GDM1 (cell line): ENCODE results near the gene SEPHS2.

Source experiments
- DNase-seq: peaks from one replicate; lab custom pipeline; 2025; lab: John Stamatoyannopoulos, UW

Gene SEPHS2

DNA sequence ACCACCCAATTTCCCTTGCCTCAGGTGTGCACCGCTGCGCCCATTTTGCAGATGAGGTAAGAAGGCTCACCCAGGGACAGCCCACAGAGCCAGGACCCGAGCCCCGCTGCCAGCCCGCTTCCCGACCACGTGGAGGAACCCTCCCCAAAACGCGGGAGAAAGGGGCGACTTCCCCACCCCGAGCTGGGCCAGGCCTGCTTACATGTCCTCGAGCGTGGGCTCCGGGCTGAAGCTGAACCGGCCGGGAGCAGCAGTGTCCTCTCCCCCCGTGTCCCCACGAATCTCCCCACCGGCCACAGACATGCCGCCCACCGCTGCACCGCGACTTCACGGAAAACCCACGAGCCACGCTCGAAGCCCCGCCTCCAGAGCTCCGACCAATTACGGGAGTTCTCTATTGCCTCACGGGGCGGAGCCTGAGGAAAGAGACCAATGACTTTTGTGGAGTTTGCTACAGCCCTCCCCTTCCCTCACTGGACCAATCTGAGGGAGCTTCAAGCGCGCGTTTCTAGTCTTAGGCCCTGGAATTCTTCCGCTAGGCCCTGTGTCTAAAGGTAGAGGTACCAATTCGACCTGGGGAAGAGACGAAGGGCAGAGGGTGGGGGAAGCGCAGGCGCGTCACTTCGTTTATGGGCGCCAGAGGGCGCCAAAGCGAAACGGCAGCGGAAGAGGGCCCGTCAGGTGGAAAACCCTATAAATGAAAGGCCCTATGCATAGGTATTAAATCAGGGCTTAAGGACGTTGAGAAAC lies 15.8 kb downstream of the SEPHS2 start, which contains the start of gene DCTPP1:
Gene DCTPP1 (minus strand): TSS at position 353 of the 750 bp plus-strand sequence. CDS start 50 bp downstream, at position 303.
- peak; percentile 98 for DNase-seq

DNA sequence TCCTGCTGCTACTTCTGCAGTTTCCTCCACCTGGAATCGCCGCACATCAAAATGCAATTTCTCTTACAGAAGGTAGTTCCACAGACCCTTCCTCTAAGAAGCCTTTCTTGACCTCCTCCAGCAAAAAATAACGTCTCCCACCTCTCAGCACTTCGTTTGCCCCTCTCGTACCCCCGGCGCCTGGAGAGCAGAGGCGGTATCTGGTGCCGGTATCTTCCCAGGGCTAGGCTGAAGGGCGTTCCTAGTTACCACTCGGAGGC lies 16.3 kb downstream of the SEPHS2 start:
- DNase-seq, result no peak

DNA sequence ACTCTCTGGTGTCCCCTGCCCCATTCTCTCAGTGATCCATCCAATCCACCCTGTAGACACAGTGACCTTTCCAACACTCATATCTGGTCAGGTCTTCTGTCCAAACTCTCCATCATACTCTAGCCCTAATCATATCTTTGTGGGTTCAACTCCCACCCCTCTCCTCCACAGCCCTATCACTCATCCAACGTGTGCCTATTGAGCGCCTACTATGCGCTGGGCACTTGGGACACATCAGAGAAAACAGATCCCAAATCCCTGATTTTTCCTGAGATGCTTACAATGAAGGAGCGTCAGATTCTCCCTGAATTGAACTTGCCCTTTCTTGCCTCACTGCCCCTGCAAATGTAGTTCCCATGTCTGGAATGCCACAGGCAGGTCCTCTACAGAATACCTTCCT lies 17.6 kb downstream of the SEPHS2 start:
- DNase-seq, result no peak

DNA sequence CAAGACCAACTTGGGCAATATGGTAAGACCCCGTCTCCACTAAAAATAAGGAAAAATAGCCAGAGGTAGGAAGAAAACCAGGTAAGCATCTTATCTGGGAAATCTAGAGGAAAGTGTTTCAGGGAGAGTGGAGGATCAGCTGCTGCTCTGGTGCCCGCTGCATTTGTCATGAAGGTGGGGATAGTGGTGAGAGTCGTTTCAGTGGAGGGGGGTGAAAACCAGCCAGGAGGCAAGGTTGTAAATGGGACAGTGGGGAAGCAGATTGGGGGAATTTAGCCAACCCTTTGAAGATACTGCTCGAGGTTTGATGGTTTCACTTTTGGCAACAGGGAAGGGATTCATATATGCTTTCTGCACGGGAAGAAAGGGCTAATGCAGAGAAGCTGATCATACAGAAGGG lies 24.7 kb downstream of the SEPHS2 start:
- no peak for DNase-seq

DNA sequence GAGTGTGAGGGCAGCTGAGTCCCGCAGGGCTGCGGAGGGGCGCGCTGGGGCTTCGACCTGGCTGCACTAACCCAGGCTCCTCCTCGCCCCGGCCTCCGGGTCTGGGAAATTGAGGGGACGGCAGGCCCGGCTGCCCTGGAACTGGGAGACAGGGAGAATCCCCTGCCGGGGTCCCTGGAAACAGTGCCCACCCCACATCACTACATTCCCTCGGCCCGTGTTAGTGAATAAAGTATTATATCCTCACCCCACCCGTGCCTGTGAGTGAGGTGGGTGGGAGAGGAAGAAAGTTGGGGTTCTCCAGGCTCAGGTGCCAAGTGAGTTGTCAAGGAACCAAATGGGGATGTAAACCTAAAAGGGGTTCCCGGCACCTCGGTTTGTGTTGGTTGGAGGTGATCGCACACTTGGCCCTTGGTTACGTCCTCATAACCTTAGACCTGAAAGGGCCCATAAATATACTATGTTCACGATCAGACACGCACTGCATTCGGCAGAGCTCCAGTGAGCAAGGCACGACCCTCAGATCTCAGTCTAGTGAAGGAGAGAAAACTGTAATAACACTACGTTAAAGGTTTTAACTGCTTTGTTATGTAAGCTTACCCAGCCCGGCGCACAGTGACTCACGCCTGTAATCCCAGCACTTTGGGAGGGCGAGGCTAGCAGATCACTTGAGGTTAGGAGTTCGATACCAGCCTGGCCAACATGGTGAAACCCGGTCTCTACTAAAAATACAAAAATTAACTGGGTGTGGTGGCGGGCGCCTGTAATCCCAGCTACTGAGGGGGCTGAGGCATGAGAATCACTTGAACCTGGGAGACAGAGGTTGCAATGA lies 27.1 kb downstream of the SEPHS2 start:
- no peak for DNase-seq

DNA sequence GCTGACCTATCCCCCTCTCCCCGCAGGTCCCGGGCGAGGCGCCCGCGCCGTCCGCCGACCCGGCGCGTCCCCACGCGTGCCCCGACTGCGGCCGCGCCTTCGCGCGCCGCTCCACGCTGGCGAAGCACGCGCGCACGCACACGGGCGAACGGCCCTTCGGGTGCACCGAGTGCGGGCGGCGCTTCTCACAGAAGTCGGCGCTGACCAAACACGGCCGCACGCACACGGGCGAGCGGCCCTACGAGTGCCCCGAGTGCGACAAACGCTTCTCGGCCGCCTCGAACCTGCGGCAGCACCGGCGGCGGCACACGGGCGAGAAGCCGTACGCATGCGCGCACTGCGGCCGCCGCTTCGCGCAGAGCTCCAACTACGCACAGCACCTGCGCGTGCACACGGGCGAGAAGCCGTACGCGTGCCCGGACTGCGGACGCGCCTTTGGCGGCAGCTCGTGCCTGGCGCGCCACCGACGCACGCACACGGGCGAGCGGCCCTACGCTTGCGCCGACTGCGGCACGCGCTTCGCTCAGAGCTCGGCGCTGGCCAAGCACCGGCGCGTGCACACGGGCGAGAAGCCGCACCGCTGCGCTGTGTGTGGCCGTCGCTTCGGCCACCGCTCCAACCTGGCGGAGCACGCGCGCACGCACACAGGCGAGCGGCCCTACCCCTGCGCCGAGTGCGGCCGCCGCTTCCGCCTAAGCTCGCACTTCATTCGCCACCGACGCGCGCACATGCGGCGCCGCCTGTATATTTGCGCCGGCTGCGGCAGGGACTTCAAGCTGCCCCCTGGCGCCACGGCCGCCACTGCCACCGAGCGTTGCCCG lies 27.9 kb downstream of the SEPHS2 start:
- no peak for DNase-seq

DNA sequence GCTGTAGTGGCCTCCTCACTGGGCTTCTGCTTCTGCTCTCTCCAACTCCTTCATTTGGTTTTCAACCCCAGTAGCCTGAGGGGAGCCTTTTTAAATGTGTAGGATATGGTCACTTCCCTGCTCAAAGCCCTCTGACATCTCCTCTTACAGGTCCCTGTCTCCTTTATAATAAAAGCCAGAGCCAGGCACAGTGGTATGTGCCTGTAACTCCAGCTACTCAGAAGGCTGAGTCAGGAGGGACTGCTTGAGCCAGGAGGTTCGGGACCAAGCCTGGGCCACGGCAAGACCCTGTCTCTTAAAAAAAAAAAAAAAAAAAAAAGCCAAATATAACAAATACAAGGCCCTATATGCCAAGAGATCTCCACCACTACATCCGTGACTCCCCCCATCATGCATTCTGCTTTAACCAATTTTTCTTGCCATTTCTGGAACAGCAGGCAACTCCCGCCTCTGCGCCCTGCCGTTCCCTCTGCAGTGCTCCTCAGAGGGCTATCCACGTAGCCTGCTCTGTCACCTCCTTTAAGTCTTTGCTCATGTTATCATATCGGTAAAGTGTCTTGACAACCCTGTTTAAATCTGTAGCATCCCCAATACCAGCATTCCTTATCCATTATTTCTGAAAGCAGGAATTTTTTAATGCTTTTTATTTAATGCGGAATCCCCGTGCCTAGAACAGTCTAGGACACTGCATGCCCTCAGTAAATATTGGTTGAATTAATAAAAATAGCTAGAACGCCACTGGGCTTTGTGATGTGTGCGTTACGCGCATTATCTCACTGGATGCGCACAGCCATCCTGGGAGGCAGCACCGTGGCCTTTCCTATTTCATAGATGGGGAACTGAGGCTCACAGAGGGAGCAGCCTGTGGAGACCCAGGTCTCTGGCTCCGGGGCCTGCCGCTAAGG lies 28.8 kb downstream of the SEPHS2 start:
- DNase-seq, result no peak

DNA sequence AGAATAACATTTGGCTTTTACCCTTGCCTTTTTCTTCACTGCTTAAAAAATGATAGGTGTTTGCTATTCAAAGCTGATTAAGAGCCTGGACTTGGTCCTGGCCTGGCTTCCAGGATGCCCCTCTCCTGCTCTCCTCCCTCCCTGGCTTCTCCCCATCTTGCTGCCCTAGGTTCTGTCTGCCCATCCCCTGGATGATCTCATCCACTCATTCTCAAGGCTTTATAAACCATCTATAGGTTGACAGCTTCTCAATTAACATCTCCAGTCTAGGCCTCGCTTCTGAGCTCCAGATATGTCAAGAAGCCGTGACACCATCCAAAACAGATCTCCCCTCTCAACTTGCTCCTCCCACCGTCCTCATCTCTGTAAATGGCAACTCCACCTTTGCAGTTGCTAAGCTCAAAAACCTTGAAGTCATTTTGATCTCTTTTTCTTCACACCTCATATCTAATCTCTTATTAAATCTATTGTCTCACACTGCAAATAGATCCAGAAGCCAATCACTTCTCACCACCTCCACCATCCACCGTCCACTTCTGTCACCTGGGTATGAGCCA lies 29.5 kb downstream of the SEPHS2 start:
- DNase-seq, result no peak

DNA sequence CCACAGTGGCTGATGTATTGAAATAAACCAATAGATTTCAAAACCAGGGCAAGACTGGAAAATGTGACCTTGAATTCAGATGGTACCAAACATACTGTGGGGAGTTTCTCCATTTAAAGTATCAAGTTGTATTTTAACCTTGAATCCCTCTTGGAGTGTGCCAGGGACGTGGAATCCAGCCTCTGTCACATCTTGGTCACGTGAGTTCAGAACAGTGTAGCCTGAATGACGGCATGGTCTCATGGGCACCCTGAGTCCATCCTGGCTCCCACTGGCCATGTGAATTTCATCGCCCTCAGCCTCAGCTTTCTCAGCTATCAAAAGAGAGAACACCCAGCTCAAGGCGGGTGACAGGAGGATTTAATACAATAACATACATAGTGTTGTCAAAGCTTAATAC lies 31.5 kb downstream of the SEPHS2 start:
- no peak for DNase-seq

DNA sequence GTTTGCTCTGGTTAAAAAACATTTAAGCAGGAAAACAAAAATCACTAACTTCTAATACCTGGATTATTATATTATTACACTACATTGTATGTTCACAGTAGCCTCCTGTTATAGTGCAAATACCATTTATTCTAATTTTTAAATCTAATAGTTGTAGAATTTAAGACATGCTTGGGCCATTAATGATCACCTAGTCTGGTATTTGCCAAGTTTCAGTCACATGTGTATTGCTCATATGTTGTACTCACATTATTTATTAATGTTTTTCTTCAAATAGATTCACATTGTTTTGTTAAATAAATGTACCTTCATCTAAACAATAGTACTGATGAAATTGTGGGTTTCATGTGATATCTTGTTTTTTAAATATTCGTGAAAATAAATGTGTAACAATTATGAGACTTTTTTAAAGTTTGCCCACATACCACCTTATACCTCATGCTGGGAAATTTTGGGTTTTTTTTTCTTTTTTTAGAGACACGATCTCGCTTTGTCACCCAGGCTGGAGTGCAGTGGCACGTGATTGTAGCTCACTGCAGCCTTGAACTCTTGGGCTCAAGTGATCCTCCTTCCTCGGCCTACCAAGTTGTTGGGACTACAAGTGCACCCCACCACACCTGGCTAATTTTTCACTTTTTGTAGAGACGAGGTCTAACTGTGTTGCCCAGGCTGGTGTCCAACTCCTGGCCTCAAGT lies 32.4 kb downstream of the SEPHS2 start:
- no peak for DNase-seq

DNA sequence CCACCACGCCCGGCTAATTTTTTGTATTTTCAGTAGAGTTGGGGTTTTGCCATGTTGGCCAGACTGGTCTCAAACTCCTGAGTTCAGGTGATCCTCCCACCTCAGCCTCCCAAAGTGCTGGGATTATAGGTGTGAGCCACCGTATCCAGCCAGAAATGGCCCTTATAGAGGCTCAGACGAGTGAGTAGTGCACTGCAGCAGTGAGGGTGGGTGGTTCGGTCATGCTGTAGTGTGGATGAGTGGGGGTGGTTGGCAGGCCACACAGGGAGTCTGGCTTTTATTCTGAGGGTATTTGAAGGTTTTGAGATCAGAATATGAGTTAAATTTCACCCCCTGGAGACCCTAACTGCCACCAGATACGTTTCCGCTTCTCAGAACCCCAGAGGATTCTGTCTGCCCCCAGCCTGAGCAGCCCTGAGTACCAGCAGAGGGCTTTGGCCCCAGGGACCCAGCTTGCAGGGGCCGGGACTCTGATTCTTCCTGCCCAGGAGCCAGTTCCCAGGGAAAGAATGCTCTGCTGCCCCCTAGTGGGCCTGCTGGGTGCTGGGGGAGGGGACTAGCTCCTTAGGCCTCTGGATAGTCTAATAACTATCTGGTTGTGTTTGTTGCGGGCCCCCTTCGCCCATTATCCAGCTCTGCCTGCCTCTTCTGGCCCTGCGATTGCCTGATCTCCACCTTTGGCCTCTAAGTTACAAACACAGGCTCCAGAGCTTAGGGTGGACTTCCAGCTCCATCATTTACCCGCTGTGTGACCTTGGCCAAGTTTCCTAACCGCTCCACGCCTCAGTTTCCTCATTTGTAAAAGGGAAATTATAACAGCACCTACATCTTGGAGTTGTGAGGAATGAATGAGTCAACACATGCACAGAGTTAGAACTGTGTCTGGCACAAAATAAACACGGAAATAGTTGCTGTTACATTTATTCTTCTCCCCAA lies 36.3 kb downstream of the SEPHS2 start:
- DNase-seq, result peak; percentile 77

DNA sequence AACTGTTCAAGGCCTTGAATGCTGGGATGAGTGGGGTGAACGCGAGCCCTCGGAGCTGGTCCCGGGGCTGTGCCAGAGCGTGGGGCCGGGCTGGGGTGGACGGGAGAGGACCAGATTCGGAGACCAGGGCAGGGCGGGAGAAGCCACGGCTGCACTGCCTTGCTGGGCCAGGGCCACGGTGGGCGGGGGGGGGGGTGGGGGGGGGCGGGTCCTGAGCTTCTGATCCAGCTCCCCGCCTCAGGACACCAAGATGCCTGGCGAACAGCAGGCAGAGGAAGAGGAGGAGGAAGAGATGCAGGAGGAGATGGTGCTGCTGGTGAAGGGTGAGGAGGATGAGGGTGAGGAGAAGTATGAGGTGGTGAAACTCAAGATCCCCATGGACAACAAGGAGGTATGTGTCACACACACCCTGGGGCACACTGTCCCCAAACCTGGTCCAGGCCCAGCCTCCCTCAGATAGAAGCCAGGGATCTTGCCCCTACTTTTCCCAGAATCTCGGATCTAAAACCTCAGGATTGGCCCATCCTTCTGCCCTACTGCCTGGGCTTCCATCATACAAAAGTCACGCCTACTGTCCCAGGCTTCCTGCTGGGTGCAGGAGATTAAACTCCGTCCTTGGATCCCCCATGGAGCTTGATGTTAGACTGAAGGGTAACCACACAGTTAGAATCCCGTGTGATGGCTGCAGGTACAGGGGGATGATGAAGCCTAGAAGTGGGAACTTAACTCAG lies 37.7 kb downstream of the SEPHS2 start:
- no peak for DNase-seq

DNA sequence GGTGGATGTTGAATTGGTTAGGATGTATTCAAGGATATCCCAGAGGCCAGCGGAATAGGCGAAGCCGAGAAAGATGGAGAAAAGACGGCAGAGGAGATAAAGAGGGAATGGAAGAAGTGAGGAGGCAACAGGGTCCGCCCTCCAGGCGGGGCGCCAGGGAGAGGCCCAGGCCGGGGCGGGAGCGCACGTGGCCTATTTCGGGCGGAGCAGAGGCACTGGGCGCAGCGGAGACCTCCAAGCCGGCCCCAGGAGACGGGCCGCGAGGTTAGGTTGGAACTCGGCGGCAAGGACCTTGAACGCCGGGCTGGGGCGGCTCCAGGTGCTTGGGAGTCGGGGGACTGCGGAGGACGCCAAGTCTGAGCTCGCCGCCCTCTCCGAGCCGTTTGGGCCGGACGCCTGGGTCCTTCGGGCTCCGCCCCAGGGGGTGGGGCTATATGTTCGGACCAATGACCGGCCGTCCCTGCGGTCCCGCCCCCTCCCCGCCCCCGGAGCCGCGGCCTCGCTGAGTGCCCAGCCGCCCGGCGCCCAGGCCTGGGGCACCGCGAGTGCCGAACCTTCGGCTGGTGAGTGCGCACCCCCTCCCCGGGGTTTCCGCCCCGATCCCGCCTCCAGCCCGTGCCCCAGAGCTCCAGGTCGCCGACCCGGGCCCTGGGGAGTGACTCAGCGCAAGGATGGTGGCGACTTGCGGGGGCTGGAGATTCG lies 38.4 kb downstream of the SEPHS2 start, which contains the start of gene ZNF771:
Gene ZNF771 (plus strand): TSS at position 505 of the 702 bp plus-strand sequence. CDS start 448 bp downstream, outside the sequence.
- DNase-seq, result peak; percentile 80

DNA sequence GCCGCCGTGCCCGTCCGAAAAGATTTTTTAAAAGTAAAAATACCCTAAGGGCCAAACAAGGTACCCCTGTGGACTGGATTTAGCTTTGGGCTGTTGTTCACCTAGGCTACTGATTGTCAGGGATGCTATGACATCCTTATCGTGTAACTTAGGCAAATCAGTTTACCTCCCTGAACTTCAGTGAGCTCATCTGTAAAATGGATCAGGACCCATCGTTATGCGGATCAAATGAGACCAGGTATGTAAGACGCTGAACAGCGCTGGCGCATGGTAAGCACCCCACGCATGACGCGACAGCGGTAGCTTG lies 38.9 kb downstream of the SEPHS2 start:
- no peak for DNase-seq

DNA sequence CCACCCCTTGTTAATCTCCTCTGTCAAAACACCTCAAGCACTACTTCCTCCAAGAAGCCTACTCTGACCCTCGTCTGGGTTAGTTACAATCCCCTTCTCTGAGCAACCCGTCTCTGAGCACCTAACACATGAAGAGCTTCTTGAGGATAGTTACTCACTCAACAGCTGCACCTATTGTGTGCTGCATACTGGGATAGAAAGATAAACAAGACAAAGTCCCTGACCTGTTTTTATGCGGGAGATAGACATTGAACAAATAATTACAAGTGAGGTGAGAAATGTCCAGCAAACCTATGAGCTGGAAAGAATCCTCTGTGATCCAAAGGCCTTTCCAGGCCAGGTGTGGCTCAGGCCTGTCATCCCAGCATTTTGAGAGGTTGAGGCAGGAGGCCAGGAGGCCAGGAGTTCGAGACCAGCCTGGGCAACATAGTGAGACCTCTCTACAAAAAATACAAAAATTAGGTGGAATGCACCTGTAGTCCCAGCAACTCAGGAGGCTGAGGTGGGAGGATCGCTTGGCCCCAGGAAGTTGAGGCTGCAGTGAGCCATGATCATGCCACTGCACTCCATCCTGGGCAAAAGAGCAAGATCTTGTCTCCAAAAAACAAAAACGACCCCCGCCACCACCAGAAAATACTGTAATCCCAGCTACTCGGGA lies 43.8 kb downstream of the SEPHS2 start:
- DNase-seq, result no peak

DNA sequence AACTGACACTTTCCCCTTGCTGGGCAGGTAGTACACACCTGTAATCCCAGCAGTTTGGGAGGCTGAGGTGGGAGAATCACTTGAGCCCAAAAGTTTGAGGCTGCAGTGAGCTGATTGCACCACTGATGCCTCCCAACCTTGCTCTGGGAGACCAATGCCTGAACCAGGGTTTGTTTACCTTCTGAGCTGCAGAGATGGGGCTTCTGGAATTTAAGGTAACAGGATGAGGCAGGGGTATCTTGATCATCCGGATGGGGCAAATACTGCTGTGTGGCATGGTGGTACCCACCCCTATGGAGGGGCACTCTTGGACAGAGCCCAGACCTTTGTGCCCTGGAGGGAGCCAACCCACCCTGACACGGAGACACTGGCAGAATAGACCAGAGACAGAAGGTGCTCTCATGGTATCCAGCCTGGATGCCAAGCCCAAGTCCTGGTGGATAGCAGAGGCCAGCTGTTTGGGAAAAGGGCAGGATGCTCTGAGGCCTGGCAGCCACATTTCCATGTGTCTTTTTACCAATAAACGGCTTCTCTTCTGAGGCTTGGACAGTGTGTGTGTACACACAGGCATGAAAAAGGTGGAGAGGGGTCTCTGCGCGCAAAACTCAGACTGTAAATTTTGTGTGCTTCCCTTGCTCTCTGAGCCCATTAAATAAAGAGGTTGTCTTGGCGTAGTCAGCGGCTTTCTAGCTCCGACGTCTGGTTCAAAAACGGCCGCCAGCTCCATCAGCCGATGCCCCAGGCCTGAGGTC lies 46.1 kb downstream of the SEPHS2 start:
- no peak for DNase-seq
